BJ (cell line): ENCODE results near the gene CALHM5. TPM values are rescaled to one million over a fixed set of nuclear protein-coding genes. Genes with fewer than 3 reads are reported as not detected.

Experiments
- CTCF ChIA-PET: fragments of 350-600 bp; formaldehyde crosslinking; extraction: SDS; loops from one replicate; lab custom pipeline; 2021; ENCODE audit warnings: antibody characterized with exemption, inconsistent platforms; lab: Yijun Ruan, JAX
- POLR2A ChIA-PET: fragments of 300-600 bp; sonication (Branson Sonifier 250); formaldehyde crosslinking; extraction: SDS; loops from one replicate; lab custom pipeline; 2021; ENCODE audit warnings: antibody characterized with exemption; lab: Charles Lee
- DNase-seq: peaks from one replicate; pipeline ENCODE4 v3.0.0-alpha.2; 2011; ENCODE audit warnings: low read depth
- H3K27me3 ChIP-seq: 2 replicates; pipeline ENCODE4 v1.6.0; 2011; ENCODE audit warnings: low read length; ENCODE audit not compliant: control insufficient read depth, insufficient read depth
- H3K36me3 ChIP-seq: 2 replicates; pipeline ENCODE4 v1.5.1; 2011; ENCODE audit warnings: low read length; ENCODE audit not compliant: control insufficient read depth, insufficient read depth
- H3K4me3 ChIP-seq: 2 replicates; pipeline ENCODE4 v1.5.1; 2011; ENCODE audit warnings: low read depth, mild to moderate bottlenecking, control low read depth, low read length
- CTCF ChIP-seq: IDR thresholded peaks from 2 replicates; pipeline ENCODE4 v1.5.1; 2011; ENCODE audit warnings: low read depth, mild to moderate bottlenecking, control low read depth, inconsistent platforms, low read length, moderate library complexity; ENCODE audit not compliant: insufficient read depth
- polyA plus RNA-seq: library from polyadenylated mRNA; depleted of rRNA; stranded (reverse); fragments of >200 nt; gene quantifications from 2 replicates; pipeline ENCODE4 v1.2.3, GENCODE V29; 2011

Gene CALHM5
- polyA plus RNA-seq, 1 experiment, result 4.4 TPM

DNA sequence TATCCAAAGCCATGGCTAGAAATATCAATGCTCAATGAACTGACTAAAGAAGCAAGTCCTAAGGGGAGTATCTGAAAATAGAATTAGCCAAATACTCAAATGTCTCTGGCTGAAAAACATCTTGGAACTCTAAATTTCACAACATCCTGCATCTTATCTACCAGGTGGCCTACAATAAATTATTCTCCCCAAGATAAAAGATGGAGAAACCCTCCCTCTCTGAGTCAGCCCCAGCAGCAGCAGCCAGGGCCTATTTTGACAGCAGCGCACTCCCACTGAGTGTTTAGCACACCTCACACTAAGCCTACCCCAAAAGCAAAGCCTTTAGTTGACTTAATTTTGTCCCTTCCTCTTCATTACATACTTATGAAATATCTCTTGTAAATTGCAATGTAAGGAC, 44.3 kb upstream of the CALHM5 start:
- Histone ChIP-seq H3K27me3 (no peaks in the 10 kb centered on the region), H3K4me3 (no peak overlapping the region), H3K36me3 (no peaks in the 10 kb centered on the region)
- no peak for TF ChIP-seq CTCF
- CTCF ChIA-PET, result no interaction called here
- DNase-seq, result no peak
- POLR2A ChIA-PET, result no interaction called here

GRCh38 chr6:116467514-116467913, 43.9 kb upstream of the CALHM5 start:
- ChIA-PET CTCF (no interaction called here), POLR2A (no interaction called here)
- no peak for TF ChIP-seq CTCF
- DNase-seq, result no peak
- Histone ChIP-seq H3K36me3 (no peaks in the 10 kb centered on the region), H3K4me3 (no peak overlapping the region), H3K27me3 (no peaks in the 10 kb centered on the region)

DNA sequence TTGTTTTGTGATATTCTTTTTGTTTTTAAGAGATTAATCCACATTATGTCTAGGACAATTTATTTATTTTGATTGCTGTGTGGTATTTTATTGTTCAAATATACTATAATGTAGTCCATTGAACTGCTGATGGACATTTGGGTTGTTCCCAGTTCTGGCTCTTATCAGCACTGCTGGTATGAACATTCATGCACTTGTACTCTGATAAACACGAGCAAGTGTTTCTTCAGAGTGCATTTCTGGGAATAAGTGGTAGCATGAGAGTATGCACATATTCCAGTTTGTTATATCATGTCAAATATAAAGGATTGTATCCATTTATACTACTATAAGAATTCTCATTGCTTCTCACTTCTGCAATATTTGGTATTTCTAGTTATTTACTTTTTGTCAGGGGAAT, 43.1 kb upstream of the CALHM5 start:
- DNase-seq, result no peak
- Histone ChIP-seq H3K27me3 (no peaks in the 10 kb centered on the region), H3K4me3 (no peak overlapping the region), H3K36me3 (no peaks in the 10 kb centered on the region)
- ChIA-PET CTCF (no interaction called here), POLR2A (no interaction called here)
- TF ChIP-seq CTCF, result no peak

GRCh38 chr6:116471531-116471930, 39.9 kb upstream of the CALHM5 start:
- no peak overlapping the region for H3K4me3 ChIP-seq
- ChIA-PET POLR2A (no interaction called here), CTCF (interaction anchor here (1.0 kb wide), 1 partner anchor 9 kb away, joined by 3 read pairs; no protein-coding TSS in a partner anchor)
- no peaks in the 10 kb centered on the region for H3K36me3 ChIP-seq
- no peak for TF ChIP-seq CTCF
- DNase-seq, result no peak
- H3K27me3 ChIP-seq, result no peaks in the 10 kb centered on the region

- no peaks in the 10 kb centered on the region for H3K27me3 ChIP-seq
- no peak overlapping the region for H3K4me3 ChIP-seq
- no peak for DNase-seq
- TF ChIP-seq CTCF, result no peak
- no peaks in the 10 kb centered on the region for H3K36me3 ChIP-seq
- POLR2A ChIA-PET, result no interaction called here
- CTCF ChIA-PET, result no interaction called here
These were observed 38.7 kb upstream of the CALHM5 start for GRCh38 chr6:116472706-116473105.
